Smooth muscle cell (in vitro differentiated cells): ENCODE data around the gene C1orf21. TPM values are rescaled to one million over a fixed set of nuclear protein-coding genes. Genes with fewer than 3 reads are reported as not detected.

Experiments
- DNase-seq: peaks from one replicate; lab custom pipeline; 2025; ENCODE audit not compliant: unreplicated experiment; lab: John Stamatoyannopoulos, UW
- H2AFZ ChIP-seq: fragments of 200-600 bp; sonication (generic); 2 replicates; pipeline ENCODE4 v1.6.0; 2016; ENCODE audit warnings: antibody characterized with exemption, low read depth, mild to moderate bottlenecking
- H3F3A ChIP-seq: fragments of 200-600 bp; sonication (generic); 2 replicates; pipeline ENCODE4 v1.6.0; 2017; ENCODE audit warnings: antibody characterized with exemption, low read depth
- H3K27ac ChIP-seq: fragments of 200-600 bp; sonication (generic); 2 replicates; pipeline ENCODE4 v1.5.1; 2016; ENCODE audit warnings: low read depth, mild to moderate bottlenecking
- H3K27me3 ChIP-seq: fragments of 200-600 bp; sonication (generic); 2 replicates; pipeline ENCODE4 v1.6.1; 2016; ENCODE audit warnings: low read depth, mild to moderate bottlenecking
- H3K36me3 ChIP-seq: fragments of 200-600 bp; sonication (generic); 2 replicates; pipeline ENCODE4 v1.5.1; 2016; ENCODE audit warnings: low read depth
- H3K4me1 ChIP-seq: fragments of 200-600 bp; sonication (generic); 2 replicates; pipeline ENCODE4 v1.5.1; 2016; ENCODE audit warnings: low read depth
- H3K4me2 ChIP-seq: fragments of 200-600 bp; sonication (generic); 2 replicates; pipeline ENCODE4 v1.6.0; 2016; ENCODE audit warnings: mild to moderate bottlenecking
- H3K4me3 ChIP-seq: fragments of 200-600 bp; sonication (generic); 2 replicates; pipeline ENCODE4 v1.5.1; 2016; ENCODE audit warnings: mild to moderate bottlenecking
- H3K79me2 ChIP-seq: fragments of 200-600 bp; sonication (generic); 2 replicates; pipeline ENCODE4 v1.6.0; 2016; ENCODE audit warnings: low read depth, mild to moderate bottlenecking
- H3K9ac ChIP-seq: fragments of 200-600 bp; sonication (generic); 2 replicates; pipeline ENCODE4 v1.6.0; 2016; ENCODE audit warnings: low read depth
- H3K9me3 ChIP-seq: fragments of 200-600 bp; sonication (generic); replicated peaks from 2 replicates; pipeline ENCODE4 v1.5.1; 2016; ENCODE audit warnings: low read depth
- H4K20me1 ChIP-seq: fragments of 200-600 bp; sonication (generic); 2 replicates; pipeline ENCODE4 v1.6.0; 2016; ENCODE audit warnings: low read depth
- WGBS: methylation state at CpG from one replicate; pipeline ENCODE4 v1.1.7; 2016; ENCODE audit warnings: low lambda C conversion rate; 5-methylcytosine and 5-hydroxymethylcytosine counted together
- polyA plus RNA-seq: library from polyadenylated mRNA; unstranded; fragments of >200 nt; fragmentation: Nextera tagmentation; extraction: Ambion mirVana; gene quantifications from 2 replicates; pipeline ENCODE4 v1.2.1, GENCODE V29; 2016
- total RNA-seq: library from RNA; depleted of rRNA; stranded (reverse); fragments of >200 nt; gene quantifications from 2 replicates; pipeline ENCODE4 v1.2.3, GENCODE V29; 2014
- TF ChIP-seq, protein P1 (sequence below): fragments of 200-600 bp; sonication (generic); IDR thresholded peaks from 2 replicates; pipeline ENCODE4 v1.5.1; 2017; ENCODE audit warnings: borderline replicate concordance, mild to moderate bottlenecking, antibody characterized with exemption; ENCODE audit not compliant: insufficient read depth, poor library complexity, severe bottlenecking

C1orf21 gene
- total and polyA plus RNA-seq, 2 experiments from 2014 or later = 24.2 to 39.4 TPM

DNA sequence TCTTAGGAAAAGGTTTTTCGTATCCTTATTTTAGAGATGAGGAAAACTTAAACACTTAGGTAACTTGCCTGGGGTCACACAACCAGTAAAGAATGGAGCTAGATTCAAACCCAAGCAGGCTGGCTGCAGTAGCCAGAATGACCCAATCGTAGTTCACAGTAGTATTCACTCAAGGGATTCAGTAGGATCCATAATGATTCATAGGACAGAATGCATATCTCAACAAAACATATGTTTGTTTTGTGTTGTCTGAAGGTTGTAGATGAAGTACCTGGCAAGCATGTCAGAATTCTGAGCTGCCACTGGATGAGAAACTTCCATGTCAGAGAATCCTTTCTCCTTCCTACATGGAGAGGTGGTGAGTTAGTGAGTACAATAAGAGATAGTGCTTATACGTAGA, 155.5 kb downstream of the C1orf21 start:
- 81% methylated on average over 3 of the region's 3 CpGs for WGBS
- TF ChIP-seq, protein P1, sequence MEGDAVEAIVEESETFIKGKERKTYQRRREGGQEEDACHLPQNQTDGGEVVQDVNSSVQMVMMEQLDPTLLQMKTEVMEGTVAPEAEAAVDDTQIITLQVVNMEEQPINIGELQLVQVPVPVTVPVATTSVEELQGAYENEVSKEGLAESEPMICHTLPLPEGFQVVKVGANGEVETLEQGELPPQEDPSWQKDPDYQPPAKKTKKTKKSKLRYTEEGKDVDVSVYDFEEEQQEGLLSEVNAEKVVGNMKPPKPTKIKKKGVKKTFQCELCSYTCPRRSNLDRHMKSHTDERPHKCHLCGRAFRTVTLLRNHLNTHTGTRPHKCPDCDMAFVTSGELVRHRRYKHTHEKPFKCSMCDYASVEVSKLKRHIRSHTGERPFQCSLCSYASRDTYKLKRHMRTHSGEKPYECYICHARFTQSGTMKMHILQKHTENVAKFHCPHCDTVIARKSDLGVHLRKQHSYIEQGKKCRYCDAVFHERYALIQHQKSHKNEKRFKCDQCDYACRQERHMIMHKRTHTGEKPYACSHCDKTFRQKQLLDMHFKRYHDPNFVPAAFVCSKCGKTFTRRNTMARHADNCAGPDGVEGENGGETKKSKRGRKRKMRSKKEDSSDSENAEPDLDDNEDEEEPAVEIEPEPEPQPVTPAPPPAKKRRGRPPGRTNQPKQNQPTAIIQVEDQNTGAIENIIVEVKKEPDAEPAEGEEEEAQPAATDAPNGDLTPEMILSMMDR = no peak

DNA sequence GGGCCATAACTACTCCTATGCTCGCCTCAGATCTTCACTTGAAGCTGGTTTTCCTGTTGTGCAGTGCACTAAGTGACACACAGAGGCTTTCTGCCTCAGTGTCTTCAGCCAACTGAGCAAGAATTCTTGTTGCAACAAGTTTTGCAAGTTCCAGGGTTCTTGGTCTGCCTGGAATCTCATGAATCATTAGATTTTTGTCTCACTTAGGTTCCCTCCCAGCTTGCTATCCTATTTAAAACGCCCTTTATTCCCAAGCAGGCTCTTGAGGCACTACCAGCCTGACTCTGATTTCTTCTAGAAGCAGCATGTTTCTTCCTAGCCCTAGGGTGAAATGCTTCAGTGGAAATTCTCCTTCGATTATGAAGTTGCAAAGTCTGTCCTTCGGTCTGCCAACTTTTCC, 158.8 kb downstream of the C1orf21 start:
- peak overlapping the region; percentile 12 for H3K4me2 ChIP-seq
- H3K27ac ChIP-seq = peak overlapping the region; percentile 50
- H3F3A ChIP-seq = no peaks in the 10 kb centered on the region
- H3K36me3 ChIP-seq = no peaks in the 10 kb centered on the region
- H4K20me1 ChIP-seq = no peaks in the 10 kb centered on the region
- DNase-seq = no peak
- no peak overlapping the region for H3K4me3 ChIP-seq
- H3K27me3 ChIP-seq = no peaks in the 10 kb centered on the region
- H2AFZ ChIP-seq = no peak overlapping the region
- peaks cover 4% of the 10 kb centered on the region for H3K4me1 ChIP-seq
- no peaks in the 10 kb centered on the region for H3K9me3 ChIP-seq
- no peak overlapping the region for H3K9ac ChIP-seq
- WGBS = 70% methylated on average over 4 of the region's 4 CpGs
- peaks cover 10% of the 10 kb centered on the region for H3K79me2 ChIP-seq
- TF ChIP-seq, protein P1 = no peak

More for the DNA sequence above, 155.5 kb downstream of the C1orf21 start:
- H3K27ac ChIP-seq = peak overlapping the region; percentile 67
- no peaks in the 10 kb centered on the region for H3K27me3 ChIP-seq
- DNase-seq = no peak
- H3K4me2 ChIP-seq = peak overlapping the region; percentile 22
- H4K20me1 ChIP-seq = no peaks in the 10 kb centered on the region
- no peaks in the 10 kb centered on the region for H3F3A ChIP-seq
- no peak overlapping the region for H3K9ac ChIP-seq
- no peak overlapping the region for H2AFZ ChIP-seq
- peaks cover 10% of the 10 kb centered on the region for H3K79me2 ChIP-seq
- H3K4me3 ChIP-seq = no peak overlapping the region
- peaks cover 7% of the 10 kb centered on the region for H3K9me3 ChIP-seq
- no peaks in the 10 kb centered on the region for H3K36me3 ChIP-seq
- peaks cover 4% of the 10 kb centered on the region for H3K4me1 ChIP-seq

DNA sequence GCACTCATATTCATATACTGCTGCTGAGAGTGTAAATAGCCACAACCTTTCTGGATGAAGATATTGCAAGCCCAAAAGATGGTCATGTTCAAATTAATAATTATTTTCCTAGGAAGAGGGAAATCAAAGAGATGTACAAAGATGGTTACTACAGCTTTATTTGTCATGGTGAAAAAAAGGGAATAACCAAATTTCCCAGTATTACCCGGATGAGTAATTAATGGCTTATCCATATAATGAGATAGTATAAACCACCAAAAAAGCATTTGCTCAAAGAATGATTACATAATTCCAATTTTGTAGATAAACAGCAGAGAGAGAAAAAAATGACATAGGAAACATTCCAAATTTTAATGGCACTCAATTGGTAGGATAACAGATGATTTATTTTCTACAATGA, 165.6 kb downstream of the C1orf21 start:
- Histone ChIP-seq H2AFZ (no peak overlapping the region), H4K20me1 (no peaks in the 10 kb centered on the region), H3K79me2 (no peaks in the 10 kb centered on the region), H3K27ac (no peak overlapping the region), H3F3A (no peaks in the 10 kb centered on the region), H3K4me2 (no peak overlapping the region), H3K4me3 (no peak overlapping the region), H3K9me3 (no peaks in the 10 kb centered on the region), H3K4me1 (no peaks in the 10 kb centered on the region), H3K36me3 (no peaks in the 10 kb centered on the region), H3K9ac (no peak overlapping the region), H3K27me3 (no peaks in the 10 kb centered on the region)
- TF ChIP-seq, protein P1 = no peak
- WGBS = 94% methylated on average over 1 of the region's 1 CpG
- no peak for DNase-seq

DNA sequence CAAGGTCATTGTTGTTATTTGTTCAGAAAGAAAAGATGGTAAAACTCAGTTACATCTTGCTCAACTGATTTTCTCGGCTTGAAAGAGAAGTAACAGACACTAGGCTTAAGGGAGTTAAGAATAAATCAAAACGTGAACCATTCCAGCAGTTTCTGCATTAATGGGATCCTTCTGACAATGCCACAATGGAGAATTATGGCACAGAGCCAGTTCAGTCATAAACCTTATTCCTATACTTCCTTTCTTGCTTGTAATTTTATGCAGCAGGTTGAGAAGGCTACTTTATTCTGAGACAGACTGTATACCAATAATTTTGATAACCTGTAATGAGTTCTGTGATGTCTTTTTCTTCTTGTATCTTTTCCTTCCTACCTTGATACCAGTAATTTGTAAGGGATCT, 167.0 kb downstream of the C1orf21 start:
- no peak overlapping the region for H2AFZ ChIP-seq
- H3K4me3 ChIP-seq = no peak overlapping the region
- no peaks in the 10 kb centered on the region for H4K20me1 ChIP-seq
- no peaks in the 10 kb centered on the region for H3K27me3 ChIP-seq
- H3K9ac ChIP-seq = no peak overlapping the region
- H3K36me3 ChIP-seq = no peaks in the 10 kb centered on the region
- H3K4me2 ChIP-seq = no peak overlapping the region
- H3K79me2 ChIP-seq = no peaks in the 10 kb centered on the region
- no peak overlapping the region for H3K27ac ChIP-seq
- no peak for DNase-seq
- no peaks in the 10 kb centered on the region for H3K9me3 ChIP-seq
- 84% methylated on average over 2 of the region's 2 CpGs for WGBS
- H3F3A ChIP-seq = no peaks in the 10 kb centered on the region
- no peaks in the 10 kb centered on the region for H3K4me1 ChIP-seq
- TF ChIP-seq, protein P1 = no peak
